H9 (cell line): ENCODE data around the gene STK35. TPM values are rescaled to one million over a fixed set of nuclear protein-coding genes. Genes with fewer than 3 reads are reported as not detected.

Experiments
- DNase-seq: peaks from one replicate; pipeline ENCODE4 v3.0.0-alpha.2; 2017
- H2AFZ ChIP-seq: one replicate; pipeline ENCODE4 v1.6.1; 2013; ENCODE audit warnings: mild to moderate bottlenecking, low read length, control low read depth, moderate library complexity
- H2AK5ac ChIP-seq: 2 replicates; pipeline ENCODE4 v1.6.1; 2013; ENCODE audit warnings: low read length, control low read depth, mixed read lengths; ENCODE audit not compliant: insufficient read length
- H2BK120ac ChIP-seq: one replicate; pipeline ENCODE4 v1.6.1; 2013; ENCODE audit warnings: low read depth, mild to moderate bottlenecking, low read length, control low read depth, inconsistent platforms; ENCODE audit not compliant: poor library complexity, severe bottlenecking
- H2BK12ac ChIP-seq: 2 replicates; pipeline ENCODE4 v1.6.1; 2013; ENCODE audit warnings: low read length, control low read depth, mixed read lengths, low read depth; ENCODE audit not compliant: insufficient read length
- H2BK15ac ChIP-seq: 2 replicates; pipeline ENCODE4 v1.6.1; 2013; ENCODE audit warnings: low read depth, low read length, control low read depth
- H2BK20ac ChIP-seq: one replicate; pipeline ENCODE4 v1.6.1; 2013; ENCODE audit warnings: low read depth, mild to moderate bottlenecking, low read length, control low read depth, inconsistent platforms; ENCODE audit not compliant: poor library complexity, severe bottlenecking
- H2BK5ac ChIP-seq: 2 replicates; pipeline ENCODE4 v1.6.1; 2013; ENCODE audit warnings: low read length, control low read depth, mixed read lengths; ENCODE audit not compliant: insufficient read length
- H3K14ac ChIP-seq: 2 replicates; pipeline ENCODE4 v1.6.1; 2013; ENCODE audit warnings: low read length, control low read depth; ENCODE audit not compliant: insufficient read depth
- H3K18ac ChIP-seq: 2 replicates; pipeline ENCODE4 v1.6.1; 2013; ENCODE audit warnings: low read depth, mild to moderate bottlenecking, mixed read lengths, low read length, control low read depth; ENCODE audit not compliant: insufficient read length
- H3K23ac ChIP-seq: 2 replicates; pipeline ENCODE4 v1.6.1; 2013; ENCODE audit warnings: low read length, control low read depth, mixed read lengths, low read depth; ENCODE audit not compliant: insufficient read length
- H3K23me2 ChIP-seq: 2 replicates; pipeline ENCODE4 v1.6.1; 2013; ENCODE audit warnings: low read depth, mild to moderate bottlenecking, mixed read lengths, low read length, control low read depth; ENCODE audit not compliant: insufficient read length, poor library complexity, severe bottlenecking
- H3K27ac ChIP-seq: 2 replicates; pipeline ENCODE4 v1.5.1; 2013; ENCODE audit warnings: low read length, control low read depth, mixed read lengths, low read depth; ENCODE audit not compliant: insufficient read length
- H3K27me3 ChIP-seq: 2 replicates; pipeline ENCODE4 v1.6.1; 2013; ENCODE audit warnings: low read length, control low read depth, inconsistent platforms; ENCODE audit not compliant: insufficient read depth
- H3K4ac ChIP-seq: 2 replicates; pipeline ENCODE4 v1.6.1; 2013; ENCODE audit warnings: low read depth, mild to moderate bottlenecking, control low read depth, inconsistent platforms, low read length, moderate library complexity
- H3K4me1 ChIP-seq: 2 replicates; pipeline ENCODE4 v1.6.1; 2013; ENCODE audit warnings: low read length, control low read depth, inconsistent platforms; ENCODE audit not compliant: insufficient read depth
- H3K4me2 ChIP-seq: 2 replicates; pipeline ENCODE4 v1.6.1; 2013; ENCODE audit warnings: low read length, control low read depth, mixed read lengths; ENCODE audit not compliant: insufficient read length, insufficient read depth
- H3K56ac ChIP-seq: 2 replicates; pipeline ENCODE4 v1.6.1; 2013; ENCODE audit warnings: low read depth, mild to moderate bottlenecking, mixed read lengths, low read length, control low read depth; ENCODE audit not compliant: insufficient read length
- H3K79me1 ChIP-seq: 2 replicates; pipeline ENCODE4 v1.6.1; 2013; ENCODE audit warnings: low read depth, mild to moderate bottlenecking, moderate library complexity, low read length, control low read depth, inconsistent platforms; ENCODE audit not compliant: insufficient read depth, poor library complexity, severe bottlenecking
- H3K79me2 ChIP-seq: 2 replicates; pipeline ENCODE4 v1.6.1; 2013; ENCODE audit warnings: low read length, control low read depth, inconsistent platforms; ENCODE audit not compliant: insufficient read depth
- H3K9ac ChIP-seq: 2 replicates; pipeline ENCODE4 v1.6.1; 2013; ENCODE audit warnings: low read length, control low read depth, mixed read lengths; ENCODE audit not compliant: insufficient read length; ENCODE audit errors: extremely low read depth
- H3K9me3 ChIP-seq: one replicate; pipeline ENCODE4 v1.6.1; 2013; ENCODE audit warnings: low read depth, low read length, inconsistent platforms; ENCODE audit not compliant: control insufficient read depth
- H3T11ph ChIP-seq: one replicate; pipeline ENCODE4 v1.6.1; 2013; ENCODE audit warnings: mild to moderate bottlenecking, low read length, control low read depth, inconsistent platforms
- H4K20me1 ChIP-seq: one replicate; pipeline ENCODE4 v1.6.1; 2013; ENCODE audit not compliant: control insufficient read depth, insufficient read length, insufficient read depth
- H4K5ac ChIP-seq: 2 replicates; pipeline ENCODE4 v1.6.1; 2013; ENCODE audit warnings: low read depth, mild to moderate bottlenecking, mixed read lengths, low read length, control low read depth; ENCODE audit not compliant: insufficient read length
- H4K8ac ChIP-seq: replicated peaks from 2 replicates; pipeline ENCODE4 v1.6.1; 2013; ENCODE audit warnings: low read length, control low read depth, mixed read lengths, low read depth; ENCODE audit not compliant: insufficient read length
- H4K91ac ChIP-seq: 2 replicates; pipeline ENCODE4 v1.6.1; 2013; ENCODE audit warnings: low read depth, mild to moderate bottlenecking, moderate library complexity, mixed read lengths, low read length, control low read depth; ENCODE audit not compliant: insufficient read length
- H3K27ac Mint-ChIP-seq, 3 experiments: 2 replicates in 2 of 3; 3 replicates in 1 of 3; pipeline ENCODE4 v1.8.0; 2020 to 2021; ENCODE audit warnings: mixed read lengths in 3 of 3, mild to moderate bottlenecking in 1 of 3, moderate library complexity in 1 of 3
- H3K27me3 Mint-ChIP-seq: 2 replicates; pipeline ENCODE4 v1.8.0; 2021; ENCODE audit warnings: low read depth, mild to moderate bottlenecking, moderate library complexity, mixed read lengths
- H3K36me3 Mint-ChIP-seq, 3 experiments: 2 replicates in 2 of 3; 3 replicates in 1 of 3; pipeline ENCODE4 v1.8.0; 2020 to 2021; ENCODE audit warnings: low read depth in 3 of 3, mixed read lengths in 3 of 3; ENCODE audit not compliant: insufficient read depth in 1 of 3
- H3K4me1 Mint-ChIP-seq, 2 experiments: 2 replicates each; pipeline ENCODE4 v1.8.0; 2020; ENCODE audit warnings: mixed read lengths in 2 of 2
- H3K4me3 Mint-ChIP-seq, 2 experiments: 2 replicates in 1 of 2; 3 replicates in 1 of 2; pipeline ENCODE4 v1.8.0; 2020 to 2021; ENCODE audit warnings: mild to moderate bottlenecking in 2 of 2, mixed read lengths in 2 of 2, moderate library complexity in 1 of 2
- H3K9me3 Mint-ChIP-seq, 2 experiments: 2 replicates in 1 of 2; 3 replicates in 1 of 2; pipeline ENCODE4 v1.8.0; 2020; ENCODE audit warnings: mild to moderate bottlenecking in 2 of 2, mixed read lengths in 2 of 2, moderate library complexity in 1 of 2
- WGBS: extraction: QIAGEN DNeasy Blood & Tissue Kit; methylation state at CpG from one replicate; pipeline ENCODE4 v1.1.7; 2013; ENCODE audit warnings: missing lambda C conversion rate, low lambda C conversion rate, mixed read lengths; ENCODE audit not compliant: insufficient read length; ENCODE audit errors: extremely low coverage; 5-methylcytosine and 5-hydroxymethylcytosine counted together
- total RNA-seq: library from RNA; stranded (reverse); gene quantifications from 2 replicates; pipeline ENCODE4 v1.2.1, GENCODE V29; 2021
- TF ChIP-seq, protein P1 (sequence below): fragments of 200-600 bp; sonication (generic); conservative IDR thresholded peaks from 3 replicates; pipeline ENCODE4 v1.8.0; 2021; ENCODE audit warnings: antibody characterized with exemption, mild to moderate bottlenecking

The STK35 gene
- total RNA-seq, 1 experiment from 2014 or later: 66.2 TPM

DNA sequence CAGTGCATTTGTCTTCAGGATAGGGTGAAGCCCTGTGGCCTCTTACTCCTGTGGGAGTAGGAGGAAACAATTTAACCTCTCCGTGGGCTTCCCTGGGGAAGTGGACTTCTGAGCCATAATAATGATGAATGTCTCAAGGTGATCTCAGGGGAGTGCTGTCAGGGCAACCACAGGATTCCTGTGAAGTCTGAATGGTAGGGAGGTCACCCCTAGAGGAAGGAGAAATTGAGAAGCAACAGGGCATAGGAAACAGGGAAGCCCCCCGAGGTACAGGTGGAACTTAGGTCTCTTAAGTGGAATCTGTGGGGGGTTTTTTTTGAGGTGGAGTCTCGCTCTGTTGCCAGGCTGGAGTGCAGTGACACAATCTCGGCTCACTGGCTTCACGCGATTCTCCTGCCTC lies 26.9 kb downstream of the STK35 start:
- H3K27ac ChIP-seq: no peak overlapping the region
- H2BK20ac ChIP-seq: no peak overlapping the region
- no peak overlapping the region for H3K18ac ChIP-seq
- TF ChIP-seq, protein P1, sequence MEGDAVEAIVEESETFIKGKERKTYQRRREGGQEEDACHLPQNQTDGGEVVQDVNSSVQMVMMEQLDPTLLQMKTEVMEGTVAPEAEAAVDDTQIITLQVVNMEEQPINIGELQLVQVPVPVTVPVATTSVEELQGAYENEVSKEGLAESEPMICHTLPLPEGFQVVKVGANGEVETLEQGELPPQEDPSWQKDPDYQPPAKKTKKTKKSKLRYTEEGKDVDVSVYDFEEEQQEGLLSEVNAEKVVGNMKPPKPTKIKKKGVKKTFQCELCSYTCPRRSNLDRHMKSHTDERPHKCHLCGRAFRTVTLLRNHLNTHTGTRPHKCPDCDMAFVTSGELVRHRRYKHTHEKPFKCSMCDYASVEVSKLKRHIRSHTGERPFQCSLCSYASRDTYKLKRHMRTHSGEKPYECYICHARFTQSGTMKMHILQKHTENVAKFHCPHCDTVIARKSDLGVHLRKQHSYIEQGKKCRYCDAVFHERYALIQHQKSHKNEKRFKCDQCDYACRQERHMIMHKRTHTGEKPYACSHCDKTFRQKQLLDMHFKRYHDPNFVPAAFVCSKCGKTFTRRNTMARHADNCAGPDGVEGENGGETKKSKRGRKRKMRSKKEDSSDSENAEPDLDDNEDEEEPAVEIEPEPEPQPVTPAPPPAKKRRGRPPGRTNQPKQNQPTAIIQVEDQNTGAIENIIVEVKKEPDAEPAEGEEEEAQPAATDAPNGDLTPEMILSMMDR: no peak
- no peaks in the 10 kb centered on the region for H4K20me1 ChIP-seq
- no peak overlapping the region for H4K5ac ChIP-seq
- H3T11ph ChIP-seq: no peak overlapping the region
- Mint-ChIP-seq H3K27me3 (no peaks in the 10 kb centered on the region; the same call in 1 of the 2 replicates), H3K4me1 (peaks cover 47 to 49% of the 10 kb centered on the region in 2 experiments), H3K9me3 (no peaks in the 10 kb centered on the region), H3K27ac (no peak overlapping the region; a peak in 1 of 7 replicates), H3K4me3 (no peak overlapping the region), H3K36me3 (peaks cover 3 to 12% (median 6%) of the 10 kb centered on the region in 3 experiments; a peak in 4 of 7 replicates)
- WGBS: no CpG with 5 or more reads among the region's 6 CpGs
- no peak overlapping the region for H2BK15ac ChIP-seq
- H3K9me3 ChIP-seq: no peaks in the 10 kb centered on the region
- no peak overlapping the region for H4K8ac ChIP-seq
- no peak for DNase-seq
- H3K4ac ChIP-seq: no peak overlapping the region
- no peaks in the 10 kb centered on the region for H3K79me1 ChIP-seq
- no peaks in the 10 kb centered on the region; the same call in 1 of the 2 replicates for H3K79me2 ChIP-seq
- no peak overlapping the region for H3K14ac ChIP-seq
- H3K4me2 ChIP-seq: no peak overlapping the region
- no peak overlapping the region for H4K91ac ChIP-seq
- H3K23ac ChIP-seq: no peak overlapping the region
- H3K23me2 ChIP-seq: no peaks in the 10 kb centered on the region
- no peak overlapping the region for H2BK12ac ChIP-seq
- peaks cover 7% of the 10 kb centered on the region; the same call in 1 of the 2 replicates for H3K4me1 ChIP-seq
- H3K27me3 ChIP-seq: no peaks in the 10 kb centered on the region
- H2BK5ac ChIP-seq: no peak overlapping the region
- no peak overlapping the region for H3K9ac ChIP-seq
- H2BK120ac ChIP-seq: no peak overlapping the region
- no peak overlapping the region for H3K56ac ChIP-seq
- no peak overlapping the region for H2AK5ac ChIP-seq
- no peak overlapping the region for H2AFZ ChIP-seq
